ENCODE results near the gene UCN2.

GRCh38 chr3:48600711-48601621 is 37.4 kb upstream of the UCN2 start:
- TF ChIP-seq TAF1 (IDR thresholded peaks at IDR 0.05; ENCODE audit: low read depth, low read length) (no peak), POU2F2 (IDR thresholded peaks at IDR 0.05; ENCODE audit: low read depth, low read length) (no peak), POLR2A (IDR thresholded peaks at IDR 0.05; ENCODE audit: low read depth, low read length) (no peak)

Data from GM12891 (cell line).